ENCODE data around the gene SFMBT1. TPM values are rescaled to one million over a fixed set of nuclear protein-coding genes. Genes with fewer than 3 reads are reported as not detected.
"Not testable (repeated sequence)": the region's sequence is repeated elsewhere in the genome, so short reads cannot be mapped to it uniquely, and the experiment has no call there.

SFMBT1 gene
- total RNA-seq, 2 donors from 2014 or later: 20.0 to 25.5 TPM

- Mint-ChIP-seq H3K36me3 (no peaks in the 10 kb centered on the region), H3K4me1 (ENCODE audit: low read depth in 2 of 2) (no peaks in the 10 kb centered on the region), H3K27me3 (peaks cover 9 to 14% of the 10 kb centered on the region in 2 donors), H3K4me3 (no peak overlapping the region), H3K27ac (no peak overlapping the region), H3K9me3 (no peaks in the 10 kb centered on the region)
- ATAC-seq: no peak
- no peak for DNase-seq (ENCODE audit: low spot score)
These were observed 17.0 kb upstream of the SFMBT1 start for GRCh38 chr3:53062905-53063304.

DNA sequence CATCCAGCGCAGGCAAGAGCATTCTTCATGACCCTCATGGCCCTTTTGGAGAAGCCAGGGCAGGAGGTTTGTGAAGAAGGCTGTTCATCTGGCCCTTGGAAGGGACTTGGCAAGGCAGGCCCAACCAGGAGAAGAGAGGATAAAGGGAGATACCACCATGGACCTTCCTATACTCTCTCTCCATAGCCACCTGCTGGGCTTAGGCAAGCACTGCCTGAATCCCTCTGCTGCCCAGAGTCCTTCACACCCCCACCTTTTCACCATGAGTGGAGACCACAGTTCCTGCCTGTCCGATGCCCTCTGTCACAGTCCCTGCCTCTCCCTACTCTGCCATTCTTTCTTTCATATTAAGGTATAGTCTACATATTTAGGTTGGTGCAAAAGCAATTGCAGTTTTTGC lies 10.6 kb upstream of the SFMBT1 start:
- no peak for ATAC-seq
- H3K27me3 Mint-ChIP-seq: peaks cover 0 to 2% of the 10 kb centered on the region in 2 donors
- H3K9me3 Mint-ChIP-seq: no peaks in the 10 kb centered on the region
- no peaks in the 10 kb centered on the region for H3K4me1 Mint-ChIP-seq (ENCODE audit: low read depth in 2 of 2)
- no peak for DNase-seq (ENCODE audit: low spot score)
- H3K27ac Mint-ChIP-seq: no peak overlapping the region
- H3K36me3 Mint-ChIP-seq: no peaks in the 10 kb centered on the region
- H3K4me3 Mint-ChIP-seq: no peak overlapping the region

DNA sequence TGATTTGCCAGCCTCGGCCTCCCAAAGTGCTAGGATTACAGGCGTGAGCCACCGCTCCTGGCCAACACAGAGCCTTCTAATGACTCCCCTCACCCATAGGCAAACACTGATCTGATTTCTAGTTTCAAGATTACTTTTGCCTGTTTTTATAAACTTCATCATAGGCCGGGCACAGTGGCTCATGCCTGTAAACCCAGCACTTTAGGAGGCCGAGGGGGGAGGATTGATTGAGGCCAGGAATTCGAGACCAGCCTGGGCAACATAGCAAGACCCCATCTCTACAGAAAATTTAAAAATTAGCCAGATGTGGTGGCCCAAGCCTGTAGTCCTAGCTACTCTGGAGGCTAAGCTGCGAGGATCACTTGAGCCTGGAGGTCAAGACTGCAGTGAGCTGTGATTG lies 8.4 kb upstream of the SFMBT1 start:
- not testable (repeated sequence) for H3K4me1 Mint-ChIP-seq (ENCODE audit: low read depth in 2 of 2); DNase-seq (ENCODE audit: low spot score); ATAC-seq; H3K27ac Mint-ChIP-seq; H3K9me3 Mint-ChIP-seq; H3K4me3 Mint-ChIP-seq; H3K36me3 Mint-ChIP-seq; H3K27me3 Mint-ChIP-seq

DNA sequence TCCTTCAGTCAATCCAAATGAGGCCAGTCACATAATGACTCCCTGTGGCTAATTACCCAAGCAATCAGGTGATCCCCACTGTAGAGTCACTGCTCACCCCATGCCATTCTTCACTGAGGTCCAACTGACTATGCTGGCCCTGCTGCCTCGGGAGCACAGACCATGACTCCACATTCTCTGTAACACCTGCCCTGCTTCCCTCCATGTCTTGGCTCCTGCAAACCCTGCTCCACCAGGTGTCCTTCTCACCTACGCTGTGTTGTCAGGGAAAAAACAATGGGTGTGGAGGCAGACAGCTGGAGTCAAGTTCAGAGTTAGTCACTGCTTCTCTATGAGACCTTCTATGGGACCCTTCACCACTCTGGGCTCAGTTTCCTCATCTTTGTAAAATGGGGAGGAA lies 6.1 kb upstream of the SFMBT1 start:
- Mint-ChIP-seq H3K4me1 (ENCODE audit: low read depth in 2 of 2) (peaks cover 7 to 11% of the 10 kb centered on the region in 2 donors), H3K36me3 (no peaks in the 10 kb centered on the region), H3K27ac (no peak overlapping the region), H3K9me3 (no peaks in the 10 kb centered on the region), H3K27me3 (no peaks in the 10 kb centered on the region), H3K4me3 (no peak overlapping the region)
- DNase-seq (ENCODE audit: low spot score): no peak
- ATAC-seq: no peak

DNA sequence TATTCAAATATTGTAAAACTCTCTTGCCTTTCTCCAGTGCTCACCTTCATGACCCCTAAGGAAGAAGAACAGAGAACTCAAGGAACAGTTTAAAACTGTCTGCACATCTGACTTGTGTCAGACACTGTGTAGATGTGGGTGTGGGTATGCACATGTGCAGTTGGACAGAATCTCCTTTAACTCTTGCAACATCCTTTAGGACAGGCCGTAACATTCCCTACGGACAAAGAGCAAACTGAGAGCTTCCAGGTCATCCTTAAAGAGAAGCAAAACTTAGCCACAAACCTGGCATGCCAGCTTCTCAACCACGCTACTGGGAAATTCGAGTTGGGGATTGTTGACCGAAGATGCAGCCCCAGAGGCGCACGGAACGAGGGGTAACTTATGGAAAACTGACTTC lies 4.1 kb upstream of the SFMBT1 start:
- DNase-seq (ENCODE audit: low spot score): no peak
- H3K27me3 Mint-ChIP-seq: no peaks in the 10 kb centered on the region
- H3K9me3 Mint-ChIP-seq: no peaks in the 10 kb centered on the region
- no peak for ATAC-seq
- no peak overlapping the region for H3K4me3 Mint-ChIP-seq
- H3K4me1 Mint-ChIP-seq (ENCODE audit: low read depth in 2 of 2): peaks cover 7 to 15% of the 10 kb centered on the region in 2 donors
- no peak overlapping the region for H3K27ac Mint-ChIP-seq
- H3K36me3 Mint-ChIP-seq: no peaks in the 10 kb centered on the region

- H3K9me3 Mint-ChIP-seq: no peaks in the 10 kb centered on the region
- H3K4me1 Mint-ChIP-seq (ENCODE audit: low read depth in 2 of 2): peaks cover 18 to 33% of the 10 kb centered on the region in 2 donors
- DNase-seq (ENCODE audit: low spot score): peak; percentile 70
- peak; percentile 64 for ATAC-seq
- H3K27me3 Mint-ChIP-seq: no peaks in the 10 kb centered on the region
- H3K27ac Mint-ChIP-seq: peak overlapping the region; percentile 75 to 76
- H3K36me3 Mint-ChIP-seq: no peaks in the 10 kb centered on the region
- peak overlapping the region; percentile 89 for H3K4me3 Mint-ChIP-seq
These were observed 598 bp upstream of the SFMBT1 start for GRCh38 chr3:53046171-53047170.

- Mint-ChIP-seq H3K36me3 (no peaks in the 10 kb centered on the region), H3K27ac (peak overlapping the region; percentile 88 to 91), H3K9me3 (no peaks in the 10 kb centered on the region), H3K4me1 (ENCODE audit: low read depth in 2 of 2) (peaks cover 22 to 39% of the 10 kb centered on the region in 2 donors), H3K27me3 (no peaks in the 10 kb centered on the region), H3K4me3 (peak overlapping the region; percentile 94)
- ATAC-seq (peak; percentile 75 to 83), DNase-seq (ENCODE audit: low spot score) (peak; percentile 73)
These were observed 959 bp downstream of the SFMBT1 start for GRCh38 chr3:53044711-53045517.

DNA sequence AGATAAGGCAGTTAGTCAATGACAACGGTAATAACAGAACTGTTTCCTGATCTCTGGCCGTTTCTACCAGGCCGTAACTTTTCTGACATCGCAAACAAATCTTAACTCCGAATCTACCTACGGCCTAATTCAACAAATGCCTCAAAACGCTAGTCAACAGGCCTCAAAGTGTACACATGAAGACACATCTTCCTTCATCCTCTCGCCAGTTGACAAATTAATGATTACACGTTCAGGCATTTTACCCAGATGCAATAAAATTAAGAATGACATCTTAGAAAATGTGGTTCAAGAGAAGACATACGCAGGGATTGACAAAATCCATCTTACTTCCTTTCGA lies 1.5 kb downstream of the SFMBT1 start:
- H3K9me3 Mint-ChIP-seq: no peaks in the 10 kb centered on the region
- ATAC-seq (no peak), DNase-seq (ENCODE audit: low spot score) (no peak)
- peak overlapping the region; percentile 94 for H3K4me3 Mint-ChIP-seq
- peaks cover 22 to 39% of the 10 kb centered on the region in 2 donors for H3K4me1 Mint-ChIP-seq (ENCODE audit: low read depth in 2 of 2)
- no peaks in the 10 kb centered on the region for H3K36me3 Mint-ChIP-seq
- H3K27ac Mint-ChIP-seq: peak overlapping the region; percentile 88 to 91
- no peaks in the 10 kb centered on the region for H3K27me3 Mint-ChIP-seq

DNA sequence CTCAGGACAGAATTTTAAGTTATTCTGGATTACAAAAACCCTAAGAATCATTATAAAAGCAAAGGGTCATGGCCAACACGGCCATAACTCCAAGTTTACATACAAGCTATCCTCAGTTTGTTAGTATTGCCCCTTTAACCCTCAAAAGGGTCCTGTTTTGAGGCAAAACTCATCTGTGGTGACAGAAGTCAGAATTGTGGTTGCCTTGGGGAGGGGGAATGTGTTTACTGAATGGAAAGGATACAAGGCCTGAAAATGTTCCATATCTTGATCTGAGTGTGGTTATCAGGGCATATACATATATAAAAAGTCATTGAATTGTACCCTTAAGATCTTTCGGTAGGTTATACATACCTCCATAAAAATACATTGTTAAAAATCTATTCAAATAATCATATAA lies 2.1 kb downstream of the SFMBT1 start:
- no peaks in the 10 kb centered on the region for H3K36me3 Mint-ChIP-seq
- peak overlapping the region; percentile 94 for H3K4me3 Mint-ChIP-seq
- H3K27me3 Mint-ChIP-seq: no peaks in the 10 kb centered on the region
- ATAC-seq (no peak), DNase-seq (ENCODE audit: low spot score) (no peak)
- H3K4me1 Mint-ChIP-seq (ENCODE audit: low read depth in 2 of 2): peaks cover 26 to 43% of the 10 kb centered on the region in 2 donors
- H3K27ac Mint-ChIP-seq: peak overlapping the region; percentile 88 to 91
- H3K9me3 Mint-ChIP-seq: no peaks in the 10 kb centered on the region

DNA sequence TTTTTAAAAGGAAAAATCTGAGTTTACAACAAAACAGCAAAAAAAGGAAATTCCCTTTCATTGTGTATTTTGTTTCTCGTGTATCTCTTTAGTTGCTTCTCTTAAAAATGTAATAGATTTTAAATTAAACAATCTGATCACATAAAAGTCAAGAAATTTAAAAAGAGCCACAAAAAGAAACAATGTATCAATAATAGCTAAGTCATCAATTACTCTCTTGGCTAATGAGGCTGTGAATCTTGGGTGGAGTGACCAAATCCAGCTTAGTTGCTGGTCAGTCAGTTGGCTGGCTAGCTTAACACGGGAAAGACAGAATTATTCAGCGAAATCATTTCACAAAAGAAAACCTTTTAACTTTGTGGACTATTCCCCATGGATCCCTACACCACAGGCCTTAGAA lies 3.2 kb downstream of the SFMBT1 start:
- Mint-ChIP-seq H3K9me3 (no peaks in the 10 kb centered on the region), H3K27me3 (no peaks in the 10 kb centered on the region), H3K27ac (no peak overlapping the region), H3K4me3 (no peak overlapping the region), H3K4me1 (ENCODE audit: low read depth in 2 of 2) (peaks cover 26 to 43% of the 10 kb centered on the region in 2 donors), H3K36me3 (no peaks in the 10 kb centered on the region)
- DNase-seq (ENCODE audit: low spot score): no peak
- ATAC-seq: no peak

DNA sequence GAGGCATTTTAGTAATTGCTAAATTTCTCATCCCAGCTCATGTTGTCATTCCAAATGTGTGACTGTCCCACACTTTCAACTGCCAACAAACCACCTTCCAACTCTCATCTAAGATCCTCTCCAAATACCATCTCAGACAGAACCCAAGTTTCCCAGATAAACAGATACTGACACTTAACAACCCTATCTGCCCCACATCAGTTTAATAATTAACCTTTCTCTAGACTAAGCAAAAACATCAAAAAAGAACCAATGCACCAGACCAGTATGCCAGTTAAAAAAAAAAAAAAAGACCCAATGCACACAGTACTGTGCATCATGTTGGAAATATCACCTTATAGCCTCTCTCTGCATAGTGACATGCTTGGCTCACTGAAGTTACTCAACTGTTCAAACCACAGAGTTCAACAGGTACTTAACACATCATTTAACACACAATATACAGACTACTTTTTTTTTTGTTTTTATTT lies 5.5 kb downstream of the SFMBT1 start:
- no peak overlapping the region for H3K4me3 Mint-ChIP-seq
- ATAC-seq (no peak), DNase-seq (ENCODE audit: low spot score) (no peak)
- no peak overlapping the region for H3K27ac Mint-ChIP-seq
- H3K36me3 Mint-ChIP-seq: no peaks in the 10 kb centered on the region
- no peaks in the 10 kb centered on the region for H3K27me3 Mint-ChIP-seq
- H3K9me3 Mint-ChIP-seq: no peaks in the 10 kb centered on the region
- peaks cover 30 to 45% of the 10 kb centered on the region in 2 donors for H3K4me1 Mint-ChIP-seq (ENCODE audit: low read depth in 2 of 2)

DNA sequence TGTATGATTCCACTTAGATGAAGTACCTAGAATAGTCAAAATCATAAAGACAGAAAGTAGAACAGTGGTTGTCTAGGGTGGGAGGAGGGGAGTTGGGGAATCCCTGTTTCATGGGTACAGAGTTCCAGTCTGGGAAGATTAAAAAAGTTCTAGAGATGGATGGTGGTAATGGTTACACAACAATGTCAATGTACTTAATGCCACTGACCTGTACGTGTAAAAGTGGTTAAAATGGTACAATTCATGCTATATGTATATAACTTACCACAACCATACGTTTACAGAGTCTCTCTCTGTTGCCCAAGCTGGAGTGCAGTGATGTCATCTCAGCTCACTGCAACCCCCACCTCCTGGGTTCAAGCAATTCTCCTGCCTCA lies 6.5 kb downstream of the SFMBT1 start:
- H3K27me3 Mint-ChIP-seq: no peaks in the 10 kb centered on the region
- no peaks in the 10 kb centered on the region for H3K9me3 Mint-ChIP-seq
- no peaks in the 10 kb centered on the region for H3K36me3 Mint-ChIP-seq
- H3K4me1 Mint-ChIP-seq (ENCODE audit: low read depth in 2 of 2): peaks cover 26 to 40% of the 10 kb centered on the region in 2 donors
- H3K27ac Mint-ChIP-seq: no peak overlapping the region
- DNase-seq (ENCODE audit: low spot score): no peak
- H3K4me3 Mint-ChIP-seq: no peak overlapping the region
- no peak for ATAC-seq

DNA sequence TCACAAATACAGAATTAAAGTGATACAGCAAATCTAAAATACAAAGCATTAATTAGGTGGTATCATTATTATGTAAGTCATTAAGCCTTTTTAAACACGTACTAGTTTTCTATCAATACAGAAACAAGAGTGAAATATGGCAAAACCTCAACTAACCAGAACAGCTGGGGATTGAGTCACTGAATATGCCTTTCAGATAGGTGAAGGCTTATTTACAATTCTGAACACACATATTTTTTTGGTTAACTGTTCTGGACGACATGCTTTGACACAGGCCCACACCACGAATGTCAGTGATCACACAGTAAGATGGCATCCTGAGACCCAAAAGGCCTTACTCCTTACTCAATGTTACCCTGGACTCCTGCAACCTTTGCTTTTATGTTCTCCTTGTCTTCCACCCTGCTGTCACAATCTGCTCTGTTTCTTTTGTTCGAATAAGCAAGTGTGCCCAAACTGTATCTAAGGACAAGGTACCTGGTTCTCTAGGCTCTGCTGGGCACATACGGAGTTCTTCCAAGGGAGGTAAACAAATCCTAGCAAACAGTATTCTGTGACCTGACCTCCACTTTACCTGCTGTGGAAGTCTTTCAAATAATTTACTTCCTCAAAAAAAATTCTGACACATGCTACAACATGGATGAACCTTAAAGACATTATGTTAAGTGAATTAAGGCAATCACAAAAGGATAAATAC lies 7.0 kb downstream of the SFMBT1 start:
- H3K27ac Mint-ChIP-seq: no peak overlapping the region
- no peak for DNase-seq (ENCODE audit: low spot score)
- H3K4me3 Mint-ChIP-seq: no peak overlapping the region
- H3K36me3 Mint-ChIP-seq: no peaks in the 10 kb centered on the region
- no peaks in the 10 kb centered on the region for H3K27me3 Mint-ChIP-seq
- peaks cover 23 to 36% of the 10 kb centered on the region in 2 donors for H3K4me1 Mint-ChIP-seq (ENCODE audit: low read depth in 2 of 2)
- no peak for ATAC-seq
- H3K9me3 Mint-ChIP-seq: no peaks in the 10 kb centered on the region
